Renal pelvis (tissue), 4 donors: ENCODE measurements around the gene KRTAP5-8. TPM values are rescaled to one million over a fixed set of nuclear protein-coding genes. Genes with fewer than 3 reads are reported as not detected.
A peak's percentile ranks its signal among the peaks of the same experiment; 100 is the strongest.
"Not testable (repeated sequence)": the region's sequence is repeated elsewhere in the genome, so short reads cannot be mapped to it uniquely, and the experiment has no call there.

ENCODE experiments used
- DNase-seq: peaks from one replicate; pipeline ENCODE4 v3.0.0-alpha.2; 2013
- polyA plus RNA-seq, 3 donors: library from polyadenylated mRNA; unstranded; fragments of 120-200 nt; gene quantifications; one replicate each; pipeline ENCODE4 v1.2.1, GENCODE V29; 2013; ENCODE audit not compliant: insufficient read length in 3 of 3

The KRTAP5-8 gene
- polyA plus RNA-seq, 3 donors: 0.26 to 1.3 (median 0.71) TPM

GRCh38 chr11:71571101-71571850 is 33.5 kb downstream of the KRTAP5-8 start:
- DNase-seq: not testable (repeated sequence)

- no peak for DNase-seq
Observed at GRCh38 chr11:71572811-71573210, 35.0 kb downstream of the KRTAP5-8 start.

GRCh38 chr11:71574418-71574817 is 36.6 kb downstream of the KRTAP5-8 start:
- DNase-seq: no peak

- DNase-seq: no peak
Observed at GRCh38 chr11:71575723-71576424, 38.0 kb downstream of the KRTAP5-8 start.

- not testable (repeated sequence) for DNase-seq
Observed at GRCh38 chr11:71576688-71577465, 39.1 kb downstream of the KRTAP5-8 start.

- DNase-seq: no peak
Observed at GRCh38 chr11:71577469-71578004, 39.7 kb downstream of the KRTAP5-8 start.

- not testable (repeated sequence) for DNase-seq
Observed at GRCh38 chr11:71579513-71579912, 41.7 kb downstream of the KRTAP5-8 start.

GRCh38 chr11:71580057-71581003 is 42.5 kb downstream of the KRTAP5-8 start:
- DNase-seq: peak; percentile 31

GRCh38 chr11:71581826-71582225 is 44.0 kb downstream of the KRTAP5-8 start:
- DNase-seq: no peak

- DNase-seq: no peak
Observed at GRCh38 chr11:71582309-71582895, 44.6 kb downstream of the KRTAP5-8 start, which contains the start of gene KRTAP5-11. TSS of gene KRTAP5-11 (minus strand) at chr11:71582875. CDS start at chr11:71582837, 38 bp downstream.

- not testable (repeated sequence) for DNase-seq
Observed at GRCh38 chr11:71582969-71583368, 45.1 kb downstream of the KRTAP5-8 start.

GRCh38 chr11:71585673-71586072 is 47.8 kb downstream of the KRTAP5-8 start:
- DNase-seq: not testable (repeated sequence)

- not testable (repeated sequence) for DNase-seq
Observed at GRCh38 chr11:71588314-71588713, 50.5 kb downstream of the KRTAP5-8 start.

Other genes with a start within 250 kb of the KRTAP5-8 start
- 10 to 100 TPM; 43.7 to 49.4 (median 46.0) TPM for gene DHCR7, start 89.6 kb upstream of the KRTAP5-8 start, polyA plus RNA-seq
- 10 to 100 TPM; 41.8 to 60.3 (median 59.6) TPM for gene NADSYN1, start 84.8 kb upstream of the KRTAP5-8 start, polyA plus RNA-seq
- under 1 TPM in 2 of 3 donors, not detected in 1; 0.18 to 0.21 TPM for gene KRTAP5-7, start 10.8 kb upstream of the KRTAP5-8 start, polyA plus RNA-seq
- gene KRTAP5-9, start 10.4 kb downstream of the KRTAP5-8 start, polyA plus RNA-seq: 1 to 10 TPM in 1 of 3 donors, under 1 TPM in 2; 0.26 to 1.0 (median 0.64) TPM
- gene KRTAP5-10, start 27.5 kb downstream of the KRTAP5-8 start, polyA plus RNA-seq: under 1 TPM in 2 of 3 donors, not detected in 1; 0.10 to 0.22 TPM
- under 1 TPM in 2 of 3 donors, not detected in 1; 0.27 to 0.83 TPM for gene KRTAP5-11, start 44.9 kb downstream of the KRTAP5-8 start, polyA plus RNA-seq